Gastrocnemius medialis (tissue), 4 donors: ENCODE results near the gene PLEKHA4.

Source experiments
- POLR2A ChIP-seq, 2 donors: fragments of 450-650 bp; IDR thresholded peaks; one replicate each; pipeline ENCODE4 v1.6.1; 2017; ENCODE audit warnings: antibody characterized with exemption in 2 of 2, mild to moderate bottlenecking in 2 of 2, moderate library complexity in 2 of 2
- TF ChIP-seq, protein P1 (sequence below), 5 experiments: fragments of 450-650 bp in 3 of 5; fragments of 200-600 bp in 2 of 5; sonication (generic) in 2 of 5; IDR thresholded peaks in 4 of 5; conservative IDR thresholded peaks in 1 of 5; 1 replicate in 4 of 5; 2 replicates in 1 of 5; pipeline ENCODE4 v1.5.1; 2016 to 2019; ENCODE audit warnings: antibody characterized with exemption in 5 of 5, mild to moderate bottlenecking in 3 of 5, moderate library complexity in 3 of 5

GRCh38 chr19:48878196-48879024, 10.0 kb upstream of the PLEKHA4 start:
- TF ChIP-seq, protein P1, sequence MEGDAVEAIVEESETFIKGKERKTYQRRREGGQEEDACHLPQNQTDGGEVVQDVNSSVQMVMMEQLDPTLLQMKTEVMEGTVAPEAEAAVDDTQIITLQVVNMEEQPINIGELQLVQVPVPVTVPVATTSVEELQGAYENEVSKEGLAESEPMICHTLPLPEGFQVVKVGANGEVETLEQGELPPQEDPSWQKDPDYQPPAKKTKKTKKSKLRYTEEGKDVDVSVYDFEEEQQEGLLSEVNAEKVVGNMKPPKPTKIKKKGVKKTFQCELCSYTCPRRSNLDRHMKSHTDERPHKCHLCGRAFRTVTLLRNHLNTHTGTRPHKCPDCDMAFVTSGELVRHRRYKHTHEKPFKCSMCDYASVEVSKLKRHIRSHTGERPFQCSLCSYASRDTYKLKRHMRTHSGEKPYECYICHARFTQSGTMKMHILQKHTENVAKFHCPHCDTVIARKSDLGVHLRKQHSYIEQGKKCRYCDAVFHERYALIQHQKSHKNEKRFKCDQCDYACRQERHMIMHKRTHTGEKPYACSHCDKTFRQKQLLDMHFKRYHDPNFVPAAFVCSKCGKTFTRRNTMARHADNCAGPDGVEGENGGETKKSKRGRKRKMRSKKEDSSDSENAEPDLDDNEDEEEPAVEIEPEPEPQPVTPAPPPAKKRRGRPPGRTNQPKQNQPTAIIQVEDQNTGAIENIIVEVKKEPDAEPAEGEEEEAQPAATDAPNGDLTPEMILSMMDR (IDR thresholded peaks at IDR 0.05 in 4 of 5, conservative IDR thresholded peaks at IDR 0.05 in 1 of 5), result no peak
- no peak for TF ChIP-seq POLR2A (IDR thresholded peaks at IDR 0.05)
